NT2/D1 (cell line): ENCODE results near the gene KDM6B.

ENCODE experiments used
- DNase-seq: peaks from one replicate; pipeline ENCODE4 v3.0.0-alpha.2; 2011; ENCODE audit warnings: low read depth, low spot score
- H3K27me3 ChIP-seq: 2 replicates; pipeline ENCODE4 v1.6.0; 2011; ENCODE audit warnings: mild to moderate bottlenecking; ENCODE audit not compliant: insufficient read length, insufficient read depth
- H3K36me3 ChIP-seq: 2 replicates; pipeline ENCODE4 v1.6.1; 2011; ENCODE audit warnings: mild to moderate bottlenecking, low read length, mixed read lengths; ENCODE audit not compliant: insufficient read depth, insufficient read length
- H3K4me1 ChIP-seq: 2 replicates; pipeline ENCODE4 v1.5.1; 2011; ENCODE audit not compliant: insufficient read depth, insufficient read length
- H3K4me3 ChIP-seq: 2 replicates; pipeline ENCODE4 v1.5.1; 2011; ENCODE audit warnings: low read depth; ENCODE audit not compliant: insufficient read length
- H3K9ac ChIP-seq: 2 replicates; pipeline ENCODE4 v1.6.0; 2011; ENCODE audit warnings: low read depth; ENCODE audit not compliant: insufficient read length
- H3K9me3 ChIP-seq: 2 replicates; pipeline ENCODE4 v1.5.1; 2011; ENCODE audit warnings: mild to moderate bottlenecking, low read length; ENCODE audit not compliant: insufficient read depth
- SUZ12 ChIP-seq: IDR thresholded peaks from 2 replicates; pipeline ENCODE4 v1.6.1; 2011; ENCODE audit not compliant: insufficient read length, insufficient read depth; ENCODE audit errors: extremely low read depth
- YY1 ChIP-seq: IDR thresholded peaks from 2 replicates; pipeline ENCODE4 v1.6.1; 2011; ENCODE audit not compliant: insufficient read length, insufficient read depth
- ZNF274 ChIP-seq: IDR thresholded peaks from 2 replicates; pipeline ENCODE4 v1.6.1; 2011; ENCODE audit warnings: mild to moderate bottlenecking, low read depth, low read length

Gene KDM6B

DNA sequence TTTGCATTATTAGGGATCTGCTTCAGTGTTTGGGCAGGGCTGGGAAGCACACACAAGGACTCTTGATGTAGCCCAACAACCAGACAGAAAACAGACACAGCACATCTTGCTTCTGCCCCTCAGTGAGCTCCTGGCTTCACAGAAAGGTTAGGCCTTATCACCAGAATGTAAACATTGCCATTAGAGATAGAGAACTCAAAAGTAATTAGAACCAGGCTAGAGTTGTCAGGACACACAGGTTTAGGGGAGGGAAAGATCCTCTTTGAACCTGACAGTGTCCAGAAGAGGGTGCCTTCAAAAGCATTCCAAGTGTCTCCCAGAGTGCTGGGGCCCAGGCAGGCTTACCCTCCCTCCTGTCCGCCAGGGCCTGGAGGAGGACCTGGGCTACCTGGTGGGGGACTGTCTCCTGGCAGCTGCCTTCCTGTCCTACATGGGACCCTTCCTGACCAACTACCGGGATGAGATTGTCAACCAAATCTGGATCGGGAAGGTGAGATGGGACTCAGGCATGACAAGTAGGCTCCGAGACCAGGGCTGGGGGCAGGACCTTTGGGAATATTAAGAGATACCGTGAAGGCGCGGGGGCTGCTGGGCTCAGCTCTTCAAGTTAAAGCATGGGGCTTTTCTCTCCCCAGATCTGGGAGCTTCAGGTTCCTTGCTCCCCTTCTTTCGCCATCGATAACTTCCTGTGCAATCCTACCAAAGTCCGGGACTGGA is 16.9 kb upstream of the KDM6B start:
- H3K27me3 ChIP-seq = no peaks in the 10 kb centered on the region
- DNase-seq = no peak
- H3K4me3 ChIP-seq = no peak overlapping the region
- TF ChIP-seq SUZ12 = no peak
- TF ChIP-seq ZNF274 = no peak
- no peaks in the 10 kb centered on the region for H3K36me3 ChIP-seq
- H3K9ac ChIP-seq = no peak overlapping the region
- no peaks in the 10 kb centered on the region for H3K9me3 ChIP-seq
- H3K4me1 ChIP-seq = no peaks in the 10 kb centered on the region

DNA sequence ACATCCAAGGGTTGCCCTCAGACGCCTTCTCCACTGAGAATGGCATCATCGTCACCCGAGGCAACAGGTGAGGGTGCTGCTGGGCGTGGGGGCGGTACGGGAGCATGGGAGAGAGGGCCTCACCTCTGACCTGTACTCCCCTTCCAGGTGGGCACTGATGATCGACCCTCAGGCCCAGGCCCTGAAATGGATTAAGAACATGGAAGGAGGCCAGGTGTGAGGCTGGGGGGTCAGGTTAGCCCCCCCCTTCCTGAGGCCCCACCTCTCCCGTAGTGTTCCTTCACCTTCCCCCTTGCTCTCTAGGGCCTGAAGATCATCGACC is 16.4 kb upstream of the KDM6B start:
- H3K4me1 ChIP-seq = no peaks in the 10 kb centered on the region
- H3K27me3 ChIP-seq = no peaks in the 10 kb centered on the region
- no peaks in the 10 kb centered on the region for H3K9me3 ChIP-seq

DNA sequence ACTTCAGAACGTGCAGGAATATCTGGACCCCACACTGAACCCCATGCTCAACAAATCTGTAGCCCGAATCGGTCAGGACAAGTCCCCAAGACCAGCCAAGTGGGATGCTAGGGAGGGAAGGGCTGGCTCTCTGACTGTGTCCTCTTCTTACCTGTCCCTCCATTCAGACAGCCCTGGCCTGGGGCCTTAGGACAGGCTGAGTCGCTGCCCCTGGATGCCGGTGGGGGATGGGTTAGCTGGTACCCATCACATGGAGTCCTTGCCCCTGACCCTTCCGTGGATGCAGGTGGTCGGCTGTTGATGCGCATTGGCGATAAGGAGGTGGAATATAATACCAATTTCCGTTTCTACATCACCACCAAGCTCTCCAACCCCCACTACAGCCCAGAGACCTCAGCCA is 16.0 kb upstream of the KDM6B start:
- H3K36me3 ChIP-seq = no peaks in the 10 kb centered on the region
- no peak overlapping the region for H3K9ac ChIP-seq
- H3K9me3 ChIP-seq = no peaks in the 10 kb centered on the region
- DNase-seq = no peak
- H3K4me3 ChIP-seq = no peak overlapping the region
- TF ChIP-seq ZNF274 (no peak), YY1 (no peak), SUZ12 (no peak)
- no peaks in the 10 kb centered on the region for H3K27me3 ChIP-seq
- no peaks in the 10 kb centered on the region for H3K4me1 ChIP-seq

More for the DNA sequence above, 16.4 kb upstream of the KDM6B start:
- H3K9ac ChIP-seq = no peak overlapping the region
- H3K36me3 ChIP-seq = no peaks in the 10 kb centered on the region
- TF ChIP-seq ZNF274 (no peak), YY1 (no peak), SUZ12 (no peak)
- no peak for DNase-seq
- H3K4me3 ChIP-seq = no peak overlapping the region

DNA sequence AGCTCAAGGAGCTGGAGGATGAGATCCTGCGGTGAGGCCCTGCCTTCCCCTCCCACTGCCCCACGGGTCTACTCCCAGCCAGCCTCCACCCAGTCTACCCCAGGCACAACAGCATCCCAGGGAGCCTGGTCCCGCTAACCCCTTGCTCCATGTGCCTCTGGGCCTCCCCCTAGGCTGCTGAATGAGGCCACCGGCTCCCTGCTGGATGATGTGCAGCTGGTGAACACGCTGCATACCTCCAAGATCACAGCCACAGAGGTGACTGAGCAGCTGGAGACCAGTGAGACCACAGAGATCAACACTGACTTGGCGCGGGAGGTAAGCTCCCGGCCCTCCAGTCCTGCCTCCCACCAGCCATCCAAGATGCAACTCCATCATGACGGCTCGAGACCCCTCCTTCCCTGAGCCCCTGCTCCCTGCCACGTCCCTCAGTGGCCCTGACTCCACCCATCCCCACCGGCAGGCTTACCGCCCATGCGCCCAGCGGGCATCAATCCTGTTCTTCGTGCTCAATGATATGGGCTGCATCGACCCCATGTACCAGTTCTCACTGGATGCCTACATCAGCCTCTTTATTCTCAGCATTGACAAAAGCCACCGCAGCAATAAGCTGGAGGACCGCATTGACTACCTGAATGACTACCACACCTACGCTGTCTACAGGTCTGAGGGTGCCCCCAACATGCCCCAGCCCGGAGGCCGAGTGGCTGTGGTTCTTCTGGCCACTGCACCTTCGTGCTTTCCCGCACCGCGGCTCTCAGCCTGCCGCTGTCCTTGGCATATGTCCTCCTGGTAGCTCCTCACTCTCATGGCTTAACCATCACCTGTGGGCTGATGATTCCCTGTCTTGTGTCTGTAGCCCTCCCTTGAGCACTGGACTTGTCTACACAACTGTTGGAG is 15.0 kb upstream of the KDM6B start:
- TF ChIP-seq ZNF274 = no peak
- TF ChIP-seq SUZ12 = no peak
- no peak for TF ChIP-seq YY1
- Histone ChIP-seq H3K36me3 (no peaks in the 10 kb centered on the region), H3K4me3 (no peak overlapping the region), H3K4me1 (peaks cover 3% of the 10 kb centered on the region), H3K9ac (no peak overlapping the region), H3K27me3 (no peaks in the 10 kb centered on the region), H3K9me3 (no peaks in the 10 kb centered on the region)
- DNase-seq = no peak

DNA sequence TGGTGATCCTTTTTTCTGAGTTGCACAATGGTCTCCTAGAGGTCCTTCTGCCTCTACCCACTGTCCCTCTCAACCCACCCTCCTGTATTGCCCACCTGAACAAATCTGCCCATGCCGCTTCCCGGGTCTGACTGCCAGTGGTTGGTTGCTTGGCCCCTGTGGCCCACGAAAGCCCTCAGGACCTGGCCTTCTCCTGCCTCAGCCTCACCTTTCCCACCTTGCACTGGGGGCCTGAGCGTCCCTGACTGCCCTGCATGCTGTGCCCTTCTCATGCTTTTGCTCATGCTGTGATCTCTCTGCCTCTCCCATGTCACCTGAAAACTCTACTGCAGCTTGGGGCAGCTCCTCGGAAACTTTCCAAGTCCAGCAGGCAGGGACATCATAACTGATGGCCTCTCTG is 13.8 kb upstream of the KDM6B start:
- TF ChIP-seq SUZ12 (no peak), ZNF274 (no peak), YY1 (no peak)

DNA sequence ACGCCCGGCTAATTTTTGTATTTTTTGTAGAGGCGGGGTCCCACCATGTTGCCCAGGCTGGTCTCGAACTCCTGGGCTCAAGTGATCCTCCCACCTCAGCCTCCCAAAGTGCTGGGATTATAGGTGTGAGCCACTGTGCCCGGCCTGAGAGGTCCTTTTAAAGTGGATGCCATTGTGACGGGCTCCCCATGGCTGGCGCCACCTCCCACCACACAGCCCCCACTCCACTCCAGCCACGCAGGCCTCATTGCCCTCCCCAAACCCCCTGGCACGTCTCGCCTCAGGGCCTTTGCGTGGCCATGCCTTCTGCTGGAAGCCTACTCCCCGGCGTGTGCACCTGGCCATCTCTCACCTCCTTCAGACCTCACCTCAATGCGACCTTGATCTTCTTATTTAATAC is 11.9 kb upstream of the KDM6B start:
- no peak overlapping the region for H3K4me3 ChIP-seq
- no peaks in the 10 kb centered on the region for H3K9me3 ChIP-seq
- H3K36me3 ChIP-seq = no peaks in the 10 kb centered on the region
- H3K9ac ChIP-seq = no peak overlapping the region
- no peak for DNase-seq
- TF ChIP-seq SUZ12 = no peak
- TF ChIP-seq YY1 = no peak
- no peak for TF ChIP-seq ZNF274
- H3K4me1 ChIP-seq = peaks cover 4% of the 10 kb centered on the region
- no peaks in the 10 kb centered on the region for H3K27me3 ChIP-seq

More for the DNA sequence above, 13.8 kb upstream of the KDM6B start:
- H3K9me3 ChIP-seq = no peaks in the 10 kb centered on the region
- no peaks in the 10 kb centered on the region for H3K36me3 ChIP-seq
- no peak overlapping the region for H3K4me3 ChIP-seq
- no peaks in the 10 kb centered on the region for H3K27me3 ChIP-seq
- DNase-seq = no peak
- no peak overlapping the region for H3K9ac ChIP-seq
- peaks cover 4% of the 10 kb centered on the region for H3K4me1 ChIP-seq

DNA sequence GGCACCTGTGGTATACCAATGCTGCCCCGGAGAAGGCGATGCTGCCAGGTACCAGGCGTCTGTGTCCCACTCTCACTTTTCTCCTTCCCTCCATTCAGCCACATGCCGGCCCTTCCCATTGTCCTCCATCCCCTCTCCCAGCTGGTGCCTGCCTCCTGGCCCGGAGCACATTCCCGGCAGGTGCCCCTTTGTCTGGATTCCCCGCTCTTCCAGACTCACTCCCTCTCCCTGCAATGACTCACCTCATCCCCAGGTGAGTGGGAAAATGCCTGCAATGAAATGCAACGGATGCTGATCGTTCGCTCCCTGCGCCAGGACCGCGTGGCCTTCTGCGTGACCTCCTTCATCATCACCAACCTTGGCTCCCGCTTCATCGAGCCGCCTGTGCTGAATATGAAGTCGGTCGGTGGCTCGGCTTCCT is 10.4 kb upstream of the KDM6B start:
- Histone ChIP-seq H3K9me3 (no peaks in the 10 kb centered on the region), H3K9ac (no peak overlapping the region), H3K36me3 (no peaks in the 10 kb centered on the region), H3K4me3 (no peak overlapping the region), H3K27me3 (no peaks in the 10 kb centered on the region), H3K4me1 (peaks cover 4% of the 10 kb centered on the region)
- no peak for TF ChIP-seq SUZ12
- no peak for TF ChIP-seq YY1
- no peak for TF ChIP-seq ZNF274
- DNase-seq = no peak
